ENCODE measurements around the gene TRIM10.
A peak's percentile ranks its signal among the peaks of the same experiment; 100 is the strongest.

Gene TRIM10

GRCh38 chr6:30160785-30161531 is at the start of gene TRIM10:
TRIM10 (minus strand) TSS chr6:30161211; CDS start chr6:30160858, 353 bp downstream.
- DNase-seq (ENCODE audit: low spot score) = no peak

- DNase-seq (ENCODE audit: low spot score) = peak; percentile 29
Measured at GRCh38 chr6:30207619-30208295, 46.7 kb upstream of the TRIM10 start.

- DNase-seq (ENCODE audit: low spot score) = peak; percentile 50
Measured at GRCh38 chr6:30206799-30207618, 46.0 kb upstream of the TRIM10 start.

GRCh38 chr6:30206152-30206551 is 45.1 kb upstream of the TRIM10 start:
- peak; percentile 70 for DNase-seq (ENCODE audit: low spot score)

GRCh38 chr6:30204116-30204515 is 43.1 kb upstream of the TRIM10 start:
- no peak for DNase-seq (ENCODE audit: low spot score)

- peak; percentile 65 for DNase-seq (ENCODE audit: low spot score)
Measured at GRCh38 chr6:30202366-30202765, 41.4 kb upstream of the TRIM10 start.

- DNase-seq (ENCODE audit: low spot score) = no peak
Measured at GRCh38 chr6:30200551-30201281, 39.7 kb upstream of the TRIM10 start.

- DNase-seq (ENCODE audit: low spot score) = no peak
Measured at GRCh38 chr6:30198166-30199084, 37.4 kb upstream of the TRIM10 start.

- DNase-seq (ENCODE audit: low spot score) = no peak
Measured at GRCh38 chr6:30196376-30196775, 35.4 kb upstream of the TRIM10 start.

- no peak for DNase-seq (ENCODE audit: low spot score)
Measured at GRCh38 chr6:30195951-30196350, 34.9 kb upstream of the TRIM10 start.

GRCh38 chr6:30194797-30195690 is 34.0 kb upstream of the TRIM10 start:
- DNase-seq (ENCODE audit: low spot score) = no peak

GRCh38 chr6:30192076-30192475 is 31.1 kb upstream of the TRIM10 start:
- DNase-seq (ENCODE audit: low spot score) = no peak

GRCh38 chr6:30188541-30188940 is 27.5 kb upstream of the TRIM10 start:
- DNase-seq (ENCODE audit: low spot score) = no peak

GRCh38 chr6:30185846-30186484 is 25.0 kb upstream of the TRIM10 start:
- no peak for DNase-seq (ENCODE audit: low spot score)

GRCh38 chr6:30184417-30185031 is 23.5 kb upstream of the TRIM10 start:
- no peak for DNase-seq (ENCODE audit: low spot score)

GRCh38 chr6:30180145-30180544 is 19.1 kb upstream of the TRIM10 start:
- DNase-seq (ENCODE audit: low spot score) = no peak

GRCh38 chr6:30178837-30179236 is 17.8 kb upstream of the TRIM10 start:
- DNase-seq (ENCODE audit: low spot score) = no peak

GRCh38 chr6:30175765-30176164 is 14.8 kb upstream of the TRIM10 start:
- DNase-seq (ENCODE audit: low spot score) = no peak

GRCh38 chr6:30172681-30173080 is 11.7 kb upstream of the TRIM10 start:
- no peak for DNase-seq (ENCODE audit: low spot score)
